Subcutaneous abdominal adipose tissue (tissue), 5 donors: ENCODE data around the gene UPF1.

Experiments
- H3K27ac ChIP-seq: one replicate; pipeline ENCODE4 v1.7.0; 2013; ENCODE audit warnings: low read depth, mild to moderate bottlenecking, inconsistent platforms, low read length, moderate library complexity
- H3K27me3 ChIP-seq, 5 donors: one replicate each; pipeline ENCODE4 v1.7.0; 2013; ENCODE audit warnings: low read length in 5 of 5, inconsistent platforms in 1 of 5; ENCODE audit not compliant: control insufficient read depth in 5 of 5, insufficient read depth in 4 of 5
- H3K36me3 ChIP-seq, 5 donors: one replicate each; pipeline ENCODE4 v1.7.0; 2013; ENCODE audit warnings: low read length in 5 of 5; ENCODE audit not compliant: control insufficient read depth in 5 of 5, insufficient read depth in 5 of 5
- H3K4me1 ChIP-seq, 5 donors: one replicate each; pipeline ENCODE4 v1.7.0; 2013; ENCODE audit warnings: low read length in 5 of 5, mild to moderate bottlenecking in 3 of 5, moderate library complexity in 1 of 5; ENCODE audit not compliant: control insufficient read depth in 5 of 5, insufficient read depth in 5 of 5
- H3K4me3 ChIP-seq, 5 donors: one replicate each; pipeline ENCODE4 v1.7.0; 2013; ENCODE audit warnings: low read length in 5 of 5, low read depth in 1 of 5
- H3K9ac ChIP-seq, 5 donors: one replicate each; pipeline ENCODE4 v1.7.0; 2013; ENCODE audit warnings: low read length in 5 of 5, mild to moderate bottlenecking in 4 of 5, moderate library complexity in 3 of 5
- H3K9me3 ChIP-seq, 5 donors: one replicate each; pipeline ENCODE4 v1.7.0; 2013; ENCODE audit warnings: low read length in 5 of 5; ENCODE audit not compliant: control insufficient read depth in 5 of 5
- donor health status: healthy.
- donor health status: healthy.
- donor health status: healthy.
- donor health status: healthy.
- donor health status: healthy.

The UPF1 gene

GRCh38 chr19:18869023-18869618 is 37.4 kb downstream of the UPF1 start:
- Histone ChIP-seq H3K4me1 (peaks cover 0 to 23% (median 9%) of the 10 kb centered on the region in 5 donors), H3K9ac (no peak overlapping the region), H3K4me3 (no peak overlapping the region), H3K27ac (no peak overlapping the region), H3K27me3 (peaks cover 0 to 7% (median 0%) of the 10 kb centered on the region in 5 donors), H3K36me3 (peaks cover 0 to 37% (median 36%) of the 10 kb centered on the region in 5 donors), H3K9me3 (no peaks in the 10 kb centered on the region)

- Histone ChIP-seq H3K9ac (no peak overlapping the region), H3K27me3 (peaks cover 0 to 7% (median 0%) of the 10 kb centered on the region in 5 donors), H3K27ac (no peak overlapping the region), H3K4me3 (no peak overlapping the region), H3K9me3 (no peaks in the 10 kb centered on the region), H3K36me3 (peaks cover 0 to 30% (median 29%) of the 10 kb centered on the region in 5 donors), H3K4me1 (peaks cover 0 to 23% (median 9%) of the 10 kb centered on the region in 5 donors)
These were observed 38.2 kb downstream of the UPF1 start for GRCh38 chr19:18869781-18870530.

GRCh38 chr19:18870531-18871172 is 38.9 kb downstream of the UPF1 start:
- H3K4me1 ChIP-seq = peaks cover 0 to 23% (median 9%) of the 10 kb centered on the region in 5 donors
- H3K9ac ChIP-seq = no peak overlapping the region
- no peak overlapping the region for H3K4me3 ChIP-seq
- H3K9me3 ChIP-seq = no peaks in the 10 kb centered on the region
- H3K27me3 ChIP-seq = peaks cover 0 to 7% (median 0%) of the 10 kb centered on the region in 5 donors
- no peak overlapping the region for H3K27ac ChIP-seq
- peaks cover 0 to 23% (median 22%) of the 10 kb centered on the region in 5 donors for H3K36me3 ChIP-seq

GRCh38 chr19:18871543-18871942 is 39.8 kb downstream of the UPF1 start:
- Histone ChIP-seq H3K4me1 (peaks cover 0 to 18% (median 9%) of the 10 kb centered on the region in 5 donors), H3K27me3 (peaks cover 0 to 7% (median 0%) of the 10 kb centered on the region in 5 donors), H3K36me3 (peaks cover 0 to 15% (median 14%) of the 10 kb centered on the region in 5 donors), H3K9me3 (no peaks in the 10 kb centered on the region), H3K27ac (no peak overlapping the region), H3K9ac (no peak overlapping the region), H3K4me3 (no peak overlapping the region)

- no peak overlapping the region for H3K4me3 ChIP-seq
- no peak overlapping the region for H3K9ac ChIP-seq
- no peaks in the 10 kb centered on the region for H3K36me3 ChIP-seq
- peaks cover 0 to 2% (median 0%) of the 10 kb centered on the region in 5 donors for H3K4me1 ChIP-seq
- peaks cover 0 to 6% (median 0%) of the 10 kb centered on the region in 5 donors for H3K9me3 ChIP-seq
- H3K27ac ChIP-seq = no peak overlapping the region
- peaks cover 0 to 1% (median 0%) of the 10 kb centered on the region in 5 donors for H3K27me3 ChIP-seq
These were observed 44.0 kb downstream of the UPF1 start for GRCh38 chr19:18875726-18876125.

- Histone ChIP-seq H3K4me1 (no peaks in the 10 kb centered on the region), H3K27me3 (no peaks in the 10 kb centered on the region), H3K36me3 (no peaks in the 10 kb centered on the region), H3K27ac (no peak overlapping the region), H3K9me3 (peaks cover 0 to 6% (median 0%) of the 10 kb centered on the region in 5 donors), H3K4me3 (no peak overlapping the region), H3K9ac (no peak overlapping the region)
These were observed 45.1 kb downstream of the UPF1 start for GRCh38 chr19:18876865-18877264.

GRCh38 chr19:18878058-18878797 is 46.5 kb downstream of the UPF1 start:
- Histone ChIP-seq H3K36me3 (no peaks in the 10 kb centered on the region), H3K9ac (no peak overlapping the region), H3K9me3 (peaks cover 0 to 6% (median 0%) of the 10 kb centered on the region in 5 donors), H3K4me1 (no peaks in the 10 kb centered on the region), H3K27me3 (no peaks in the 10 kb centered on the region), H3K4me3 (no peak overlapping the region), H3K27ac (no peak overlapping the region)

GRCh38 chr19:18878858-18879578 is 47.3 kb downstream of the UPF1 start:
- H3K36me3 ChIP-seq = no peaks in the 10 kb centered on the region
- no peaks in the 10 kb centered on the region for H3K4me1 ChIP-seq
- no peaks in the 10 kb centered on the region for H3K27me3 ChIP-seq
- no peak overlapping the region for H3K4me3 ChIP-seq
- H3K27ac ChIP-seq = no peak overlapping the region
- H3K9ac ChIP-seq = no peak overlapping the region
- H3K9me3 ChIP-seq = peaks cover 0 to 6% (median 0%) of the 10 kb centered on the region in 5 donors

GRCh38 chr19:18879579-18880373 is 48.0 kb downstream of the UPF1 start:
- H3K4me3 ChIP-seq = no peak overlapping the region
- no peaks in the 10 kb centered on the region for H3K36me3 ChIP-seq
- no peaks in the 10 kb centered on the region for H3K4me1 ChIP-seq
- no peak overlapping the region for H3K27ac ChIP-seq
- no peak overlapping the region for H3K9ac ChIP-seq
- peaks cover 0 to 6% (median 0%) of the 10 kb centered on the region in 5 donors for H3K9me3 ChIP-seq
- no peaks in the 10 kb centered on the region for H3K27me3 ChIP-seq
